Sigmoid colon (tissue), 4 donors: ENCODE data around the gene HTD2.

Experiments used
- EP300 ChIP-seq, 4 donors: sonication (generic); formaldehyde crosslinking; IDR thresholded peaks; one replicate each; pipeline ENCODE4 v1.6.1; 2017; ENCODE audit warnings: antibody characterized with exemption in 4 of 4
- POLR2A ChIP-seq, 2 donors: fragments of 450-650 bp; IDR thresholded peaks; one replicate each; pipeline ENCODE4 v1.6.1; 2016; ENCODE audit warnings: antibody characterized with exemption in 2 of 2, mild to moderate bottlenecking in 2 of 2, moderate library complexity in 2 of 2
- TF ChIP-seq, protein P1 (sequence below), 4 experiments: fragments of 450-650 bp in 3 of 4; fragments of 200-600 bp in 1 of 4; IDR thresholded peaks; one replicate each; pipeline ENCODE4 v1.5.1; 2016 to 2019; ENCODE audit warnings: antibody characterized with exemption in 4 of 4, mild to moderate bottlenecking in 3 of 4, moderate library complexity in 2 of 4

DNA sequence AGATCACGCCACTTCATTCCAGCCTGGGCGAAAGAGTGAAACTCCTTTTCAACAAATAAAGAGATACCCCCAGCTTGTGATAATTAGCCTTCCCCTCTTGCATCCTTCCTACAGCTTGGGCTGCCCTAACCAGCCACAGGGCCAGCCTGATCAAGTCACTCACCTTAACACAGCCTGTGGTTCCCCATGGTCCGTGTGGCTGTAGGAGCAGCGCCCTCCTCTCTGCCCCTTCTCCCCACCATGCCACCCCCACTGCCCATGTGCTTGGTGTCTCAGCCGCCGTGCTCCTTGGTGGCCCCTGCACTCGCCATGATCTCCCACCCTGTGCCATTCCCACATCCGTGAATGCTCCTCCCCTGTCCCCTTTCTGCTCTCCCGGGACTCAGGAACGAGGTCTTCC, 13.5 kb upstream of the HTD2 start:
- TF ChIP-seq, protein P1, sequence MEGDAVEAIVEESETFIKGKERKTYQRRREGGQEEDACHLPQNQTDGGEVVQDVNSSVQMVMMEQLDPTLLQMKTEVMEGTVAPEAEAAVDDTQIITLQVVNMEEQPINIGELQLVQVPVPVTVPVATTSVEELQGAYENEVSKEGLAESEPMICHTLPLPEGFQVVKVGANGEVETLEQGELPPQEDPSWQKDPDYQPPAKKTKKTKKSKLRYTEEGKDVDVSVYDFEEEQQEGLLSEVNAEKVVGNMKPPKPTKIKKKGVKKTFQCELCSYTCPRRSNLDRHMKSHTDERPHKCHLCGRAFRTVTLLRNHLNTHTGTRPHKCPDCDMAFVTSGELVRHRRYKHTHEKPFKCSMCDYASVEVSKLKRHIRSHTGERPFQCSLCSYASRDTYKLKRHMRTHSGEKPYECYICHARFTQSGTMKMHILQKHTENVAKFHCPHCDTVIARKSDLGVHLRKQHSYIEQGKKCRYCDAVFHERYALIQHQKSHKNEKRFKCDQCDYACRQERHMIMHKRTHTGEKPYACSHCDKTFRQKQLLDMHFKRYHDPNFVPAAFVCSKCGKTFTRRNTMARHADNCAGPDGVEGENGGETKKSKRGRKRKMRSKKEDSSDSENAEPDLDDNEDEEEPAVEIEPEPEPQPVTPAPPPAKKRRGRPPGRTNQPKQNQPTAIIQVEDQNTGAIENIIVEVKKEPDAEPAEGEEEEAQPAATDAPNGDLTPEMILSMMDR (IDR thresholded peaks at IDR 0.05), result no peak
- TF ChIP-seq POLR2A (IDR thresholded peaks at IDR 0.05), result no peak
- TF ChIP-seq EP300 (IDR thresholded peaks at IDR 0.05), result no peak
